ENCODE measurements around the gene NT5M. TPM values are rescaled to one million over a fixed set of nuclear protein-coding genes. Genes with fewer than 3 reads are reported as not detected.

NT5M gene
- total RNA-seq, 4 donors from 2014 or later: 0.68 to 4.2 (median 1.7) TPM; not detected in 1

GRCh38 chr17:17328251-17328650 lies 25.1 kb downstream of the NT5M start:
- intact Hi-C loops (cut with DNase I; ENCODE audit: low total_unique reads) (no loop called here), in situ Hi-C loops (cut with MboI; ENCODE audit: low pct_ligation_motif_present in 1 of 4, low pct_unique_long_range_greater_than_20kb in 1 of 4, low sequenced_read_pairs in 3 of 4) (no loop called here)
- DNase-seq: no peak
- 76% methylated on average over 8 of the region's 8 CpGs; no CpG with 5 or more reads in 1 of the 2 donors for WGBS, 2 donors (ENCODE audit: low coverage in 1 of 2)
- Histone ChIP-seq H3K36me3 (no peaks in the 10 kb centered on the region), H3K4me3 (no peak overlapping the region), H3K4me1 (no peaks in the 10 kb centered on the region), H3K9me3 (no peaks in the 10 kb centered on the region), H3K27me3 (no peaks in the 10 kb centered on the region), H3K27ac (no peak overlapping the region)
- no peak for TF ChIP-seq EP300 (IDR thresholded peaks at IDR 0.05; ENCODE audit: low read depth)
- no peak for TF ChIP-seq CTCF (IDR thresholded peaks at IDR 0.05)
- no peak for TF ChIP-seq POLR2A (IDR thresholded peaks at IDR 0.05)
- TF ChIP-seq POLR2AphosphoS5 (IDR thresholded peaks at IDR 0.05): no peak

- WGBS, 2 donors (ENCODE audit: low coverage in 1 of 2): 94 to 100% methylated on average over 1 to 7 of the region's 7 CpGs
- intact Hi-C loops (cut with DNase I; ENCODE audit: low total_unique reads): no loop called here
Observed at GRCh38 chr17:17341452-17341851, 38.3 kb downstream of the NT5M start.

GRCh38 chr17:17342242-17342945 lies 39.2 kb downstream of the NT5M start:
- Histone ChIP-seq H3K27me3 (no peaks in the 10 kb centered on the region), H3K9me3 (no peaks in the 10 kb centered on the region), H3K27ac (no peak overlapping the region), H3K4me1 (no peaks in the 10 kb centered on the region), H3K36me3 (no peaks in the 10 kb centered on the region), H3K4me3 (no peak overlapping the region)
- DNase-seq: no peak
- 87 to 91% methylated on average over 5 to 17 of the region's 17 CpGs for WGBS, 2 donors (ENCODE audit: low coverage in 1 of 2)
- no peak for TF ChIP-seq EP300 (IDR thresholded peaks at IDR 0.05; ENCODE audit: low read depth)
- in situ Hi-C loops (cut with MboI; ENCODE audit: low pct_ligation_motif_present in 1 of 4, low pct_unique_long_range_greater_than_20kb in 1 of 4, low sequenced_read_pairs in 3 of 4): no loop called here
- intact Hi-C loops (cut with DNase I; ENCODE audit: low total_unique reads): no loop called here

More at GRCh38 chr17:17341452-17341851, 38.3 kb downstream of the NT5M start:
- Histone ChIP-seq H3K36me3 (no peaks in the 10 kb centered on the region), H3K27ac (no peak overlapping the region), H3K4me1 (no peaks in the 10 kb centered on the region), H3K27me3 (no peaks in the 10 kb centered on the region), H3K4me3 (no peak overlapping the region), H3K9me3 (no peaks in the 10 kb centered on the region)
- in situ Hi-C loops (cut with MboI; ENCODE audit: low pct_ligation_motif_present in 1 of 4, low pct_unique_long_range_greater_than_20kb in 1 of 4, low sequenced_read_pairs in 3 of 4): no loop called here
- TF ChIP-seq CTCF (IDR thresholded peaks at IDR 0.05) (no peak), POLR2A (IDR thresholded peaks at IDR 0.05) (no peak), EP300 (IDR thresholded peaks at IDR 0.05; ENCODE audit: low read depth) (no peak), POLR2AphosphoS5 (IDR thresholded peaks at IDR 0.05) (no peak)
- DNase-seq: no peak

GRCh38 chr17:17343160-17343735 lies 40.1 kb downstream of the NT5M start:
- intact Hi-C loops (cut with DNase I; ENCODE audit: low total_unique reads) (no loop called here), in situ Hi-C loops (cut with MboI; ENCODE audit: low pct_ligation_motif_present in 1 of 4, low pct_unique_long_range_greater_than_20kb in 1 of 4, low sequenced_read_pairs in 3 of 4) (no loop called here)
- WGBS, 2 donors (ENCODE audit: low coverage in 1 of 2): 84% methylated on average over 13 of the region's 13 CpGs; no CpG with 5 or more reads in 1 of the 2 donors
- no peaks in the 10 kb centered on the region for H3K36me3 ChIP-seq
- DNase-seq: no peak
- no peak overlapping the region for H3K27ac ChIP-seq
- no peaks in the 10 kb centered on the region for H3K27me3 ChIP-seq
- no peak overlapping the region for H3K4me3 ChIP-seq
- H3K9me3 ChIP-seq: no peaks in the 10 kb centered on the region
- no peak for TF ChIP-seq EP300 (IDR thresholded peaks at IDR 0.05; ENCODE audit: low read depth)
- TF ChIP-seq POLR2AphosphoS5 (IDR thresholded peaks at IDR 0.05): no peak
- TF ChIP-seq CTCF (IDR thresholded peaks at IDR 0.05): no peak
- TF ChIP-seq POLR2A (IDR thresholded peaks at IDR 0.05): no peak
- H3K4me1 ChIP-seq: no peaks in the 10 kb centered on the region

Data from transverse colon (tissue), 4 donors.